HCEC 1CT (cell line): Measurements from ENCODE around the gene ACSL1.
"Not testable (repeated sequence)": the region's sequence is repeated elsewhere in the genome, so short reads cannot be mapped to it uniquely, and the experiment has no call there.

Experiments
- DNase-seq: peaks from one replicate; pipeline ENCODE4 v3.0.0-alpha.2; 2017

ACSL1 gene

GRCh38 chr4:184785813-184786212 lies 40.0 kb downstream of the ACSL1 start:
- no peak for DNase-seq

GRCh38 chr4:184784628-184785257 lies 41.0 kb downstream of the ACSL1 start:
- no peak for DNase-seq

DNA sequence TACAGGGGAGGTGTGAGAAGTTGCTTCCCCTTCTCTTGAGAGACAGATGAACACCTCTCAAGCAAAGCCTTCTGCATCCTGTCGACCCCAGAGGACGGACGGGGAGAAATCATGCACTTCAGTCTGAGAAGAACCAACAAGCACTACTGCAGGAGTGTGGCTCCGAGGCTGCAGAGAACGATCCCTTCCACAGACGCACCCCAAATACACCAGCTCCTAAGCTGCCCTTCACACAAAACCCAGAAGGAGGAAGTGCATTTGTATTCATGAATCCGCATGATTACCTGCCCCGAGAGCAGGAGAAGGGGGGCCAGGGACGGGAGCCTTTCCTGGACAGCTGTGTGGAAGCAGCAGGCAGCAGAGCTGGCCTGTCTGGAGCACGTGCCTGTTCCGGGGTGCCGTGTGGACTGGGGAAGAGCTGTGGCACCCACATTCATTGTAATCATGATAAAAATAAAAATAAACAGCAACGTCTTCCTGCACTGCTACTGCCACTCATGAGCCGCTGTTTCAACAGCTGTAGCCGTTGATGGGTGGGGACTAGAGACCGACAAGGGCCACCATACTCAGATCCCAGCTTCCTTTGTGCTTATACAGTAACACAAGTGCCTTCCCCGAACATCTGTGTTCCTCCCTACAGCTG lies 42.9 kb downstream of the ACSL1 start:
- no peak for DNase-seq

GRCh38 chr4:184779160-184779559 lies 46.6 kb downstream of the ACSL1 start:
- DNase-seq: not testable (repeated sequence)

- no peak for DNase-seq
Observed at GRCh38 chr4:184778325-184778724, 47.4 kb downstream of the ACSL1 start.

- no peak for DNase-seq
Observed at GRCh38 chr4:184776821-184777220, 48.9 kb downstream of the ACSL1 start.

DNA sequence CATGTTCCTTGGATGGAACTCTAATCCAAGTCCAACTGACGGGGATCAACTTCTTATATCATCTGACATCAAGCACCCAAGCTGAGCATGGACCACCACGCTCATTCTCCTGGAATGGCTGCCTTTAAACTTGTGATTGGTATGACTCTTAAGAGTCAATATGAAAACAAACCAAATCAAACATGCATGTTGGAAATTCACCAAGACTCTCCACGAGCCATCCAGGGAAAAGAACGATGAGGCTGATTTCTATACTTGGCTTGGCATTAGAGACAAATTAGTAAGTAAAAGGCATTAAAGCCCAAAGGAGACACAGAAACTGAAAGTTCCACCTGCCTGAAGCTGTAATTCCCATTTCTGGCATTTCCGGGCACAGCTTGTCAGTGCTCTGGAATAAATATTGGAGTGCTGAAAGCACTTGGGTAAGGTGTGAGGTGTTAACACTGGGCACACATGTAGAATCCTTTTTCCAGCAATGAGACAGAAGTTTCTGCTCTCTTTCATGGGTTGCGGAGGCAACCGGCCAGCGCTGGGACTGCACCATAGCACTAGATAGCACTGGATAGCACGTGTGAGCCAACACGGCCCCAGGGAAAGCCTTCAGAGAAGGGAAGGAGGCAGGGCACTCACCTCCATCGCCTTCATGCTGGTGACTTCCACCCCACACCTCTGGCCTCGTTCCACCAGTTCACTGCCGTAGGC lies 49.8 kb downstream of the ACSL1 start:
- no peak for DNase-seq

DNA sequence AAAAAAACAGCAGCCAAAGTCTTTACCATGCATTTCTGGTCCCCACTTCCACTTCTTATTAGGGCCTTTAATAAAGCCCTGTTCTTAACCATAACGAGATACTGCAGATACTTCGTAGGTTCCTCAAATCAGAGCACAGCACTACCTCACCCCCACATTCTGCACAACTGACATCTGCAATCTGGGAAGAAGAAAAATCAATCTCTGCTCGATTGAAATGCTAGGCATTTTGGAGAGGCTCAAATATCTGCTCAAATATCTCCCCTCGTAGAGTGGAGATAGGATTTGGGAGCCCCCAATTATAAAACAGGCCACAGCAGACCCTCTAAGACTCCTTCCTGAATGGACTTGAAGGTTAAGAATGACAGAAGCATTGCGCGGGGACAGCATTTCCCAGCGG lies 51.6 kb downstream of the ACSL1 start:
- DNase-seq: no peak

DNA sequence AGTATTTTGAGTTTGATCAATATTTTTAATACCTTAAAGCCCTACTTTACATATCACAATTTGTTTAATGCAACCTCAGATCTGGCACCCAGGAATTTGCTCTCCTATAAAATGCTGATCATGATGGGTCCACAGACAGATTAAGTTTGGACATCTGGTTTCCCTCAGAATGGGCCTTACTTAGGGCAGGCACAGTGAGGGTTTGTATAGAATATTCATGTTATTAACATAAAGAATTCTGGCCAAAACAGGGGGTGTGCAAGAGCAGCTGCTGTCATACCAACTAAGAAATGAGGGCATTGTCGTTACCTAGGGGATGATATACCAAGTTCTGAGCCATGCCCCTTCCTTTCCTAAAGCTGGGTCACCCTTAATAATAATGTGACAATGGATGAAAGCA lies 54.4 kb downstream of the ACSL1 start:
- no peak for DNase-seq

DNA sequence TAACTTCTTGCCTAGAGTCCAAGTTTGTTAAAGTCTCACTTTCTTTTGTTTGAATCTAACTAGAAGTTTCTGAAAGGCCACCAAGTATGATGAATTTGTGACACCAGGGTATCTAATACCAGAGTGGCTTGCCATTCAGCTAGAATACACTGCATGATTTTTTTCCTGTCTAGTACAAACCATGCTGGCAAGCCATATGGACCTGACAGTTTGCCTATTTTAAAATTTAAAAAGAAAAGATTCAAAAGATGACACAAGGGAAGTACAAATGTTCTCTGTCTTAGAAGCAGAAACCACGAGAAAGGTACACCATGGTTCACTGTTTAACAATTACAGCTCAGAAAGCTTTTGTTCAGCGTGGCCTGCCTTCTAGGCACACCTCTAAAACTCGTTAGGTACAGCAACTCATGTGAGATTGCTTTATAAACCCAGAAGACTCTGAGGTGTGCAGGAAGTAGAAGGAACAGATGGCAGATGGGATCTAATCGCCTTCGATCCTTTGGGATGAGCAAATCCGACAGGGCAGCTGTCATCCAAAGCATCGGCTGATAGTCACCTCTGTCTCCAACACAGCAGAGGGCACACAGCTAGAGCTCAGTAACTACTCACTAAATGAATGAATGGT lies 56.5 kb downstream of the ACSL1 start:
- DNase-seq: no peak

DNA sequence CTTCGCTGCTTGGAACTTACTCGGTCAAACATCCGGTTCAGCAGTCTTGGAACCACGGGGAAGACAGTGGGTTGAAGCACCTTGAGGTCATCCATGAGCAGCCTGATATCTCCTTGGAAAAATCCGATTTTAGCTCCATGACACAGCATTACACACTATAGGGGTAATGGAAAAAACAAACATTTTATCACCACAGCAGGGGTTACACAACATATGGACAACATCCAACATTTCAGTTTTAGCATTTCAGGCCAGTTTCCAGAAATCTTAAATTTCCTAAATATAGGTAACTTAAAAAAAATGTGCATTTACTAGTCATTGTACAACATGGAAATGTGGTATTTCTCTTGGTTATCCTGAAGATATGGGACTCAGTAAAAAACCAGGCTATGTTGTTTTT lies 57.5 kb downstream of the ACSL1 start:
- DNase-seq: no peak

DNA sequence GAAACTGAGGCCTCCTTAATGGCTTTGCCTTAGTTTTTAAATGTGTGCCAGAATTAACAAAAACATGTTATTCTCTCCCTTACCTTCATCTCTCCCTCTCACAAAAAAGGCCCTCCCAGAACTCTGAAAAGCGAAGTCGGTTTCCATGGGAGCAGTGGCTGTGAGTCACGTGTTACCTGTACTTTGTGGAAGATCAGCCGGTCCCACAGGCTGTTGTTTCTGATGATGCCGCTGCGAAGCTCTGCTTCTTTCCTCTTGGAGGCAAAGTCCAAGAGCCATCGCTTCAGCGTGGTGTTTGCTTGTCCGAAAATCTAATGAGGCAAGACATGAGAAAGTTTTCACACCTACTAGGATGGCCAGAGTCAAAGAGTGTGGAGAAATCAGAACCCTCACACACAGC lies 59.3 kb downstream of the ACSL1 start:
- no peak for DNase-seq

- no peak for DNase-seq
Observed at GRCh38 chr4:184765473-184766340, 60.1 kb downstream of the ACSL1 start.

GRCh38 chr4:184764601-184765000 lies 61.2 kb downstream of the ACSL1 start:
- DNase-seq: no peak

DNA sequence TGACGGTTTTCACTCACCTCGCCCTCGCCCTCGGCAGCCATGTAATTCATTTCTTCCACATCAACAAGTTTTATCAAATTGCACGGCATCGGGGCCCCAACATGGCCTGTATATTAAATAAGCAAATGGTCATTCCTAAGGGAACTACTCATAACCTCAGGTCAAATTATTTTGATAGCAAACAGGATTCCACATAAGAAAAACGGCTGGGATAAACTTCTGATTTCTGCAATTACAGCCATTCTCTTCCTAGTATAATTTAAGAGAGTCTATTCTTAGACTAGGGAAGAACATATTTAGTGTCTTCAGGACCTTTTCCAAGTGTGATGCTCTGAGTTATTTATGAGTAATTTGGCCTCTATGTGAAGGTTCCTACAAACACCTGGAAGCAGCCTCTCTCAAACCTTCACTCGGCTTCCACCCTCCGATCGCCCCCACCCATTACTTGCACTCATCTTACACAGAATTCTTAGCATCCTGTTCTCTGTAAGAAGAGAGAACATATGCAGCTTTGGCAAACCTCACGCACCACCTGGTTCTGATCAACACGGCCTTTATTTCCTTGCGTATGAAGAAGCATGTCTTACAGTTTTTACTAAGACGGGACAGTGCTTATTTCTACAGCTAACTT lies 62.5 kb downstream of the ACSL1 start:
- no peak for DNase-seq

- DNase-seq: no peak
Observed at GRCh38 chr4:184762100-184762499, 63.7 kb downstream of the ACSL1 start.

- no peak for DNase-seq
Observed at GRCh38 chr4:184760681-184761080, 65.1 kb downstream of the ACSL1 start.

GRCh38 chr4:184757810-184758209 lies 68.0 kb downstream of the ACSL1 start:
- DNase-seq: no peak

- DNase-seq: peak; percentile 10
Observed at GRCh38 chr4:184756399-184756798, 69.4 kb downstream of the ACSL1 start.

- DNase-seq: no peak
Observed at GRCh38 chr4:184755278-184755677, 70.5 kb downstream of the ACSL1 start.

- no peak for DNase-seq
Observed at GRCh38 chr4:184752496-184753275, 73.1 kb downstream of the ACSL1 start.

DNA sequence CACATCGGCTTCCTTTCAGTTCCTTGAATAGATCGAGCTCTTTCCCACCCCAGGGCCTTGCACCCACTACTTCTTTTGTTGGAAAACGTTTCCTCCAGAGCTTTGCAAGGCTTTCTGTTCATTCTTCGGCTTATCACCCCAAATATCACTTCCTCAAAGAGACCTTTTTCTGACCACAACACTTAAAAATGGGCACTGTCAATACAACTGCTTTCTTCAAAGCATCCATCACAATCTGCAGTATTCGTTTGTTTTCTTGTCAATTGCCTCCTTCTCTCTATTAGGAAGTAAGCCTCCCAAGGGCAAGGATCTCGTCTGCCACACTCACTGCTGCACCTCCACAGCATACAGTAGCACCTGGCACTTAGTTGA lies 74.2 kb downstream of the ACSL1 start:
- no peak for DNase-seq
